Esophagus squamous epithelium (tissue), 4 donors: ENCODE measurements around the gene PTCD3.

Experiments
- CTCF ChIP-seq, 6 experiments: fragments of 450-650 bp in 4 of 6; fragments of 200-600 bp in 2 of 6; sonication (generic) in 2 of 6; IDR thresholded peaks; one replicate each; pipeline ENCODE4 v1.5.1; 2016 to 2019; ENCODE audit warnings: antibody characterized with exemption in 6 of 6, mild to moderate bottlenecking in 4 of 6, moderate library complexity in 4 of 6
- POLR2A ChIP-seq, 4 donors: fragments of 450-650 bp; IDR thresholded peaks; one replicate each; pipeline ENCODE4 v1.6.1; 2017; ENCODE audit warnings: antibody characterized with exemption in 4 of 4, mild to moderate bottlenecking in 4 of 4, moderate library complexity in 3 of 4

DNA sequence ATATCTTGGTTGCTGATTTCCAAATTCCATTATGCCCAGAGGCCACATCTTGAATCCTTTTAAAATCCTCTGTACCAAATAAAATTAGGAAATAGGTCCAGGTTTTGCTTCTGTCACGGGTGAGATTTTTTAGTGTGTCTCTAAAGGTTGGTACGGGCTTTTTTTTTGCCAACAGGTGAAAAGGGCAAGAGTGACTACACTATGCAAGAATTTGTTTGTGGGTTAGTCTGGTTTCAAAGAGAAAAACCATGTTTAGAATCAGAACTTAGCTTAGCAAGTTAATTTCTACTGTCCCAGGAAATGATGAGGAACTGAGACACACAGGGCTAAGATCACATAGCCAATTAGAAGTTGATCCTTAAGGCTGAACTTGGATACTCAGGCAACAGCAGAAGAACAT lies 42.0 kb upstream of the PTCD3 start:
- TF ChIP-seq POLR2A (IDR thresholded peaks at IDR 0.05), result no peak
- TF ChIP-seq CTCF (IDR thresholded peaks at IDR 0.05), result no peak
